Activated T-helper 9 cell treated with anti-CD3 and anti-CD28 coated beads, Interleukin-2, amount 50 U/mL, for 16 hours (primary cell): ENCODE measurements around the gene ARID2.

Source experiments
- DNase-seq: peaks from one replicate; pipeline ENCODE4 v3.0.0-alpha.2; 2020; ENCODE audit warnings: low read depth

ARID2 gene

DNA sequence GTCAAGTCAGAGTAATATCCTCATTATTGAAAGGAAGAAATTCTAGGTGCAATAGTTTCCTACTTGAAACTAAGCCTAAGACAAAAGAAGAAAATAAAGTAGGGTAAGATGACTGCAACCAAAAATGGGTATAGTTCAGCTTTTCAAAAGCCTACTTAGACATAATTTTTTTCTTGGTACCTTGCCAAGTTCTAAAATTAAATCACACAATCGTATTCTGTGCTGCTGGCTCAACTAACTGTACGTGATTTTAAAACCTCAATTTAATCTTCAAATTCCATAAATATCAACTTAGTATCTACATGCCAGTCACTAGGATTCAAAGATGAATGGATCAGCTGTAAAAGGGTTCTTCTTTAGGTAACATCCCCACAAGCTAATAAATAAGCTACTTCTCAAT is 204.0 kb downstream of the ARID2 start:
- no peak for DNase-seq

DNA sequence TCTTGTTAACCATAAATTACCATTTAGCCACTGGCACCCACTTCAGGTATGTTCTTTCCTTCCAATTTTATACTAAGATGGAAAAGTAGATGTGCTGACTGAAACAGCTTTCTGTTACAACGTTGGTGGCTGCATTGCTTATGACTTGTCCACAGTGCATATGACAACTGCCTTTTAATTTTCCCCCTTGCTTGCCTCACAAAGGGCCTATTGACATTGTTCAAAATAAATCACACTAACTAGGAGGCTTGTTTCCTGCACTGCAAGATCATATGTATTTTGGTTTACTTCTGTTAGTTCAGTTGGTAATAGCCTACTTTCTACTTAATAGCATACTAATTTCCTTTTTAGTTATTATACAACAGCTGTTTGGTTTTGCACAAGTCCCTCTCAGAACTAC is 205.4 kb downstream of the ARID2 start:
- no peak for DNase-seq

DNA sequence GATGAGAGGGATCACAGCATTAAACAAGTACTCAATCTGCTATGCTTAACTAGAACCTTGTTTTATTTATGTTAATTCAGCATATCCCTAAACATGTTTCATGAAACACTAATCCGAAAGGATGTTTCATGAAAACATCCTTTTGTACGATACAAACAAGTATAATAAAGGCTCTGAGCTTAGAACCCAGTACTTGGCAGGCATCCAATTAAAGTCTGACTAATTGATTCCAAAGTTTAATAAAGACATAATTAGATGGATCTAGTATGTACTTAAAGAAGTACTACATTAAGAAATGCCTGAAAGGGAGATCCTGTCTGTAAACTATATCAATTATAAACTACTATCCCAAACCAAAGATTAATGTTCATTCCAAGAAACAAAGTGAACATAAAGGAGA is 209.1 kb downstream of the ARID2 start:
- no peak for DNase-seq

DNA sequence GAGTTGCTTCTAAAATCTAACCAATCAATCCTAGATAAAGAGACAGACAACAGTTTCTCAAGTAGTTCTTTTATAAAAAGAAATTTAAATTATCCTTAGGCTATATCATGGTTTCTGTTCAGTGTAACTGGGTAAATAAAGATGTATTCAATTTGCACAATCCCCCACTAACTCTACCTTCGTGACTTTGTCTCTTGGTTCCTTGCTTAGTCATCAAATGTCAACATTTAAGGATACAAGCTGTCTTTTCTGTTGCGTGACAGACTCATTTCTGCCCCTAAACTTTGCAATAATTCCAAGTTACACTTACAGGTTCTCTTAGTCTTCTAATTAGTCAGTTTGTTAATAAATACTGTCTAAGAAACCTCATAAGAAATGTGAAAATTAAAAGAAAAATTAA is 210.3 kb downstream of the ARID2 start:
- DNase-seq: no peak

DNA sequence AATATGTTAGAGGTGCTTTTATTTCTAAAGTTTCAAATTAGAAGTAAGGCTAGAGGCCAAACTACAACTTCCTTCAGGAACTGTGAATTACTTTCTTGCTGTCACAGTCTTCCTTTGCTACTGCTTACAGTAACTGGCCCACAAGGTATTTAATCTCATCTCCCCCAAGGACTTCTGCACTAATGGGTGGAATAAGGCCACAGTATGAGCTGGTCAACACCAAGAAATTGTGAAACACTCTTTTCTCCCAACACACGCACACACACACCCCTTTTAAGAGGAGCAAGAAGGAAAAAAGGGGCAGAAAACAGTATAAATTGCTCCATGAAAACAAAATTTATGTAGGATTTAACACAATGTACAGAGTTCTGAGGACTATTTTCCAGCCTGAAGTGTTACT is 215.3 kb downstream of the ARID2 start:
- no peak for DNase-seq

DNA sequence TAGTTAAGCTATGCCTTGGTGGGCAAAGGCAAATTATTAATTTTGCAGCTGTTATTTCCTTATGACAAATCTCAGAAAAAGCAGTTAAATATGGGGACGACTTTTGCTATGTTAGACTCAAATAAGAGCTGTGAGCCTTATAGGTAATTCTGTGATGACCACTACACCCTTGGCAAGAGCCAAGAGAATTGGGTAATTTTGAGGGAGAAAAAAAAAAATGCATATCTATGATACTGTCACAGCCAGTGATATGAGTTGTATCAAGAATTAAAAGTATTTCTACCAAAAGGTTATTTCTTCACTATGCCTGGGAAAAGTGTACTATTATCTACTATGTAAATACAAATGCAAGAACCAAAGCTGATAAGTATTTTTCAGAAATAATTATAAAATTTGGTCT is 216.9 kb downstream of the ARID2 start:
- DNase-seq: no peak

DNA sequence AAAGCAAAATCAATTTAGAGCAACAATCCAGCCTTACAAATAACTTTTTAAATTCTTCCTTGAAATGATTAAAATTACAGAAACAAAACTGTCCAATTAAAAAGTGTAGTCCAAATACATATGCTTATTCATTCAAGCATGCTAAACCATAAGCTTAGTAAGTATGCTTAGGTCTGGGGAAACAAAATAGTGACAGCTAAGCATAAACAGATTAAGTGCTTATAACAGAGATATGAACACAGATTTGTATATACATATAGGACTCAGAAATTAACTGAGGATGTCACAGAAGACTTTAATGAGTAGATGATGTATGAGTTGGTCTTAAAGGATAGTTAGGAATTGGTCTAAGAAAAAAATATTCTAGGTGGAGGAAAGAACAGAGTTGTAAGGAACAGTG is 219.0 kb downstream of the ARID2 start:
- no peak for DNase-seq
